GM12878 (cell line): Measurements from ENCODE around the gene CSTB. TPM values are rescaled to one million over a fixed set of nuclear protein-coding genes. Genes with fewer than 3 reads are reported as not detected.
A peak's percentile ranks its signal among the peaks of the same experiment; 100 is the strongest.

ENCODE experiments used
- ATF2 ChIP-seq: IDR thresholded peaks from 2 replicates; pipeline ENCODE4 v1.6.1; 2012; ENCODE audit warnings: low read length, inconsistent platforms
- BACH1 ChIP-seq: fragments of 450-650 bp; IDR thresholded peaks from 2 replicates; pipeline ENCODE4 v1.6.1; 2017; ENCODE audit warnings: mild to moderate bottlenecking, borderline replicate concordance
- CREB1 ChIP-seq: IDR thresholded peaks from 2 replicates; pipeline ENCODE4 v1.6.1; 2012; ENCODE audit warnings: low read depth, mild to moderate bottlenecking, inconsistent platforms
- FOS ChIP-seq: IDR thresholded peaks from 3 replicates; pipeline ENCODE4 v1.6.1; 2011; ENCODE audit warnings: borderline replicate concordance; ENCODE audit not compliant: insufficient read length; ENCODE audit errors: extremely low read depth
- LARP7 ChIP-seq: fragments of 450-650 bp; IDR thresholded peaks from 2 replicates; pipeline ENCODE4 v1.6.1; 2017; ENCODE audit warnings: mild to moderate bottlenecking
- MTA2 ChIP-seq: fragments of 450-650 bp; IDR thresholded peaks from 2 replicates; pipeline ENCODE4 v1.6.1; 2016; ENCODE audit warnings: low read depth, mild to moderate bottlenecking, moderate library complexity
- MYC ChIP-seq: IDR thresholded peaks from 2 replicates; pipeline ENCODE4 v1.6.1; 2011; ENCODE audit warnings: mild to moderate bottlenecking, low read length, moderate library complexity, inconsistent platforms; ENCODE audit not compliant: insufficient read depth, insufficient replicate concordance, insufficient read length, severe bottlenecking
- RUNX3 ChIP-seq: IDR thresholded peaks from 2 replicates; pipeline ENCODE4 v1.6.1; 2012; ENCODE audit warnings: low read length, inconsistent platforms
- USF1 ChIP-seq: IDR thresholded peaks from 2 replicates; pipeline ENCODE4 v1.6.1; 2011; ENCODE audit warnings: borderline replicate concordance, low read depth, mild to moderate bottlenecking, moderate library complexity, mixed read lengths, low read length; ENCODE audit not compliant: insufficient read depth; ENCODE audit errors: extremely low read length
- ZBTB11 ChIP-seq: fragments of 450-650 bp; formaldehyde crosslinking; IDR thresholded peaks from 2 replicates; pipeline ENCODE4 v1.5.0; 2022; ENCODE audit warnings: mild to moderate bottlenecking, missing genetic modification characterization
- ZNF592 ChIP-seq: fragments of 450-650 bp; IDR thresholded peaks from 2 replicates; pipeline ENCODE4 v1.6.1; 2017; ENCODE audit warnings: mild to moderate bottlenecking, moderate library complexity
- ZNF687 ChIP-seq: fragments of 450-650 bp; IDR thresholded peaks from 2 replicates; pipeline ENCODE4 v1.6.1; 2017; ENCODE audit warnings: mild to moderate bottlenecking, moderate library complexity
- polyA plus RNA-seq, 11 experiments: library from polyadenylated mRNA; depleted of rRNA in 4 of 11; unstranded in 6 of 11; stranded (reverse) in 5 of 11; fragments of >200 nt; fragmentation: Nextera tagmentation in 4 of 11; fragmentation: Illumina TruSeq in 1 of 11; extraction: Ambion mirVana in 4 of 11; extraction: Trizol in 1 of 11; gene quantifications; 1 replicate in 1 of 11; 2 replicates in 10 of 11; pipeline versions ENCODE4 v1.2.1 to v1.2.3, GENCODE V29; 2011 to 2016; ENCODE audit warnings: inconsistent platforms in 2 of 11, missing spikeins in 2 of 11, low read depth in 1 of 11
- total RNA-seq, 4 experiments: library from RNA; depleted of rRNA in 3 of 4; stranded (reverse); fragments of >200 nt in 3 of 4; fragmentation: Illumina TruSeq in 1 of 4; extraction: Trizol in 1 of 4; gene quantifications; 2 replicates each; pipeline versions ENCODE4 v1.2.1 to v1.2.3, GENCODE V29; 2013 to 2021

The CSTB gene
- total and polyA plus RNA-seq, 10 of the 15 experiments (the other 5 are each of a cell fraction or from before 2014, with no cell fraction given) = 12.5 to 82.7 (median 41.9) TPM

- TF ChIP-seq ZBTB11 (CRISPR knock-in tag) = 0 out of 2 replicates have a peak, but pooled peaks have one; percentile 45
- no peak for TF ChIP-seq MTA2
- no peak for TF ChIP-seq MYC
- peak; percentile 82; the same call in 1 of the 2 replicates for TF ChIP-seq BACH1
- TF ChIP-seq ATF2 = no peak
- peak; percentile 95 for TF ChIP-seq LARP7
- TF ChIP-seq ZNF592 = no peak
- no peak for TF ChIP-seq CREB1
- peak; percentile 80 for TF ChIP-seq ZNF687
- no peak for TF ChIP-seq RUNX3
- TF ChIP-seq FOS = no peak
- peak; percentile 96 for TF ChIP-seq USF1
These were observed at the start of gene CSTB (continued) for GRCh38 chr21:43775795-43776430.
